GM10266 (cell line): Measurements from ENCODE around the gene ANAPC2.

Experiments used
- DNase-seq: peaks from one replicate; pipeline ENCODE4 v3.0.0; 2012; ENCODE audit errors: extremely low spot score
- CTCF ChIP-seq: IDR thresholded peaks from 2 replicates; pipeline ENCODE4 v1.5.1; 2012; ENCODE audit warnings: mild to moderate bottlenecking, low read depth; ENCODE audit not compliant: control insufficient read depth, insufficient read depth; ENCODE audit errors: missing control alignments

ANAPC2 gene

GRCh38 chr9:137234055-137234697, 45.8 kb upstream of the ANAPC2 start:
- no peak for DNase-seq

GRCh38 chr9:137233143-137233980, 45.0 kb upstream of the ANAPC2 start:
- no peak for DNase-seq
- no peak for TF ChIP-seq CTCF

More at GRCh38 chr9:137234055-137234697, 45.8 kb upstream of the ANAPC2 start:
- no peak for TF ChIP-seq CTCF

- DNase-seq: no peak
- no peak for TF ChIP-seq CTCF
Observed at GRCh38 chr9:137232510-137232909, 44.1 kb upstream of the ANAPC2 start.

- no peak for DNase-seq
- TF ChIP-seq CTCF: no peak
Observed at GRCh38 chr9:137232101-137232500, 43.7 kb upstream of the ANAPC2 start.

- no peak for TF ChIP-seq CTCF
- no peak for DNase-seq
Observed at GRCh38 chr9:137231372-137232039, 43.1 kb upstream of the ANAPC2 start.

- no peak for DNase-seq
- no peak for TF ChIP-seq CTCF
Observed at GRCh38 chr9:137230705-137231371, 42.5 kb upstream of the ANAPC2 start, which contains the start of gene SLC34A3. Gene SLC34A3, plus strand, starts transcription at chr9:137230901. Its CDS starts 802 bp downstream, at chr9:137231703.
